Fibroblast of lung (primary cell): ENCODE data around the gene DAND5. TPM values are rescaled to one million over a fixed set of nuclear protein-coding genes. Genes with fewer than 3 reads are reported as not detected.

Experiments used
- DNase-seq, 2 donors: peaks; one replicate each; pipeline versions ENCODE4 v3.0.0 to v3.0.0-alpha.2; 2010; ENCODE audit warnings: low read depth in 2 of 2
- H2AFZ ChIP-seq: 2 replicates; pipeline ENCODE4 v1.5.1; 2012; ENCODE audit warnings: low read length, control low read depth, inconsistent platforms
- H3K27ac ChIP-seq: 2 replicates; pipeline ENCODE4 v1.5.1; 2011; ENCODE audit warnings: low read length, control low read depth; ENCODE audit not compliant: insufficient read depth
- H3K27me3 ChIP-seq: 2 replicates; pipeline ENCODE4 v1.5.1; 2011; ENCODE audit warnings: mild to moderate bottlenecking, low read length; ENCODE audit not compliant: control insufficient read depth, insufficient read depth
- H3K36me3 ChIP-seq: 2 replicates; pipeline ENCODE4 v1.5.1; 2011; ENCODE audit warnings: low read length; ENCODE audit not compliant: control insufficient read depth, insufficient read depth
- H3K4me1 ChIP-seq: 2 replicates; pipeline ENCODE4 v1.5.1; 2011; ENCODE audit warnings: low read length; ENCODE audit not compliant: control insufficient read depth, insufficient read depth; ENCODE audit errors: extremely low read depth
- H3K4me2 ChIP-seq: 2 replicates; pipeline ENCODE4 v1.5.1; 2011; ENCODE audit warnings: low read length, control low read depth; ENCODE audit not compliant: insufficient read depth; ENCODE audit errors: extremely low read depth
- H3K4me3 ChIP-seq, 4 experiments: fragments of 200-600 bp in 1 of 4; sonication (generic) in 1 of 4; replicated peaks in 1 of 4; 2 replicates each; pipeline ENCODE4 v1.5.1; 2011 to 2016; ENCODE audit warnings: low read length in 4 of 4, low read depth in 3 of 4, mild to moderate bottlenecking in 3 of 4, control low read depth in 2 of 4, inconsistent platforms in 1 of 4, mixed read lengths in 1 of 4; ENCODE audit not compliant: insufficient read depth in 1 of 4; ENCODE audit errors: control extremely low read depth in 1 of 4
- H3K79me2 ChIP-seq: 2 replicates; pipeline ENCODE4 v1.5.1; 2012; ENCODE audit warnings: mild to moderate bottlenecking, low read length, inconsistent platforms; ENCODE audit not compliant: control insufficient read depth, insufficient read depth
- H3K9ac ChIP-seq: 2 replicates; pipeline ENCODE4 v1.5.1; 2011; ENCODE audit warnings: mild to moderate bottlenecking, low read length, control low read depth; ENCODE audit not compliant: insufficient read depth
- H3K9me3 ChIP-seq: 2 replicates; pipeline ENCODE4 v1.5.1; 2012; ENCODE audit warnings: low read depth, low read length; ENCODE audit not compliant: control insufficient read depth, insufficient read depth
- H4K20me1 ChIP-seq: 2 replicates; pipeline ENCODE4 v1.5.1; 2011; ENCODE audit warnings: low read length; ENCODE audit not compliant: control insufficient read depth, insufficient read depth; ENCODE audit errors: extremely low read depth
- EZH2 ChIP-seq: IDR thresholded peaks from 2 replicates; pipeline ENCODE4 v1.5.1; 2012; ENCODE audit warnings: low read length, control low read depth, mild to moderate bottlenecking; ENCODE audit errors: missing control alignments
- polyA plus RNA-seq, 2 donors: library from polyadenylated mRNA; depleted of rRNA in 1 of 2; stranded (reverse) in 1 of 2; unstranded in 1 of 2; fragments of >200 nt; gene quantifications; 2 replicates each; pipeline ENCODE4 v1.2.1, GENCODE V29; 2011 to 2012; ENCODE audit warnings: missing spikeins in 1 of 2
- total RNA-seq: library from RNA; depleted of rRNA; stranded (reverse); fragments of >200 nt; gene quantifications from 2 replicates; pipeline ENCODE4 v1.2.1, GENCODE V29; 2014
- TF ChIP-seq, protein P1 (sequence below), 2 donors: IDR thresholded peaks in 1 of 2; conservative IDR thresholded peaks in 1 of 2; 1 replicate in 1 of 2; 2 replicates in 1 of 2; pipeline ENCODE4 v1.5.1; 2011 to 2012; ENCODE audit warnings: low read length in 2 of 2, control low read depth in 1 of 2, inconsistent platforms in 1 of 2, low read depth in 1 of 2, mild to moderate bottlenecking in 1 of 2

DAND5 gene
- total and polyA plus RNA-seq, 2 donors (not counting 1 experiment from before 2014, with no cell fraction given), result 0.03 TPM; not detected in 1

DNA sequence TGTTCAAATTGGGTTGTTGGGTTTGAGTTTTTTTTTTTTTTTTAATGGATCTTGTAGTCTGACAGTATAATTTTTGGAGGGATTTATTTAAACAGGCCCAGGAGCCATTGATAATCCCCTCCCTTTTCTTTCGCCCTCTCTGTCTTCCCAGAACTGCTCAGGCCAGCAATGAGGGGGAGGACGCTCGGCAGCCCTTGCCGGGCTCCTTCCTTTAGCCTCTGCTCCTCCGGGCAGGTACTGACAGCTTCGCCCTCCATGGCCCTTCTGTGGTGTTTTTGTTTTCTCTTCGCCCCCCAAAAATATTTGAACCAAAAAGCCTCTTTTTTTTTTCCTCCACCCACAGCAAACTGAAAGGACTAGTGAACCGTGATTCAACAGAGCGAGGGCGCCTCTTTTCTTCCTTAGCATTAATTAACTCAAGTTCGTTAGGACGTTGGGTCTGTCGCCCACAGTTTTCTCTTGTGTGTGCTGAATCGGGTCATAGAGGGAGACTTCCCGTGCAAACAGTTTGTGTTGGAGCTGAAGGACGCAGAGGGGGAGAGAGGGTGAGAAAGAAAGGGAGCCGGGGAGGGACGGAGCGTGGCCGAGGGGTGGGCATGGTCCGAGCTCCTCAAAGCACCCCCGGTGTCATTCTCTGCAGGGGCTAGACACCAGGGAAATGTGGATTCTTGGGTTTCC, 47.4 kb downstream of the DAND5 start:
- H3K9ac ChIP-seq, result peak overlapping the region; percentile 13
- H2AFZ ChIP-seq, result no peak overlapping the region
- H3K9me3 ChIP-seq, result no peaks in the 10 kb centered on the region
- peak overlapping the region; percentile 98 for H3K4me2 ChIP-seq
- H4K20me1 ChIP-seq, result no peaks in the 10 kb centered on the region
- peak overlapping the region; percentile 13 to 53 (median 30) for H3K4me3 ChIP-seq
- no peak for DNase-seq
- H3K36me3 ChIP-seq, result peaks cover 4% of the 10 kb centered on the region
- H3K27me3 ChIP-seq, result no peaks in the 10 kb centered on the region
- H3K4me1 ChIP-seq, result peaks cover 37% of the 10 kb centered on the region
- TF ChIP-seq, protein P1, sequence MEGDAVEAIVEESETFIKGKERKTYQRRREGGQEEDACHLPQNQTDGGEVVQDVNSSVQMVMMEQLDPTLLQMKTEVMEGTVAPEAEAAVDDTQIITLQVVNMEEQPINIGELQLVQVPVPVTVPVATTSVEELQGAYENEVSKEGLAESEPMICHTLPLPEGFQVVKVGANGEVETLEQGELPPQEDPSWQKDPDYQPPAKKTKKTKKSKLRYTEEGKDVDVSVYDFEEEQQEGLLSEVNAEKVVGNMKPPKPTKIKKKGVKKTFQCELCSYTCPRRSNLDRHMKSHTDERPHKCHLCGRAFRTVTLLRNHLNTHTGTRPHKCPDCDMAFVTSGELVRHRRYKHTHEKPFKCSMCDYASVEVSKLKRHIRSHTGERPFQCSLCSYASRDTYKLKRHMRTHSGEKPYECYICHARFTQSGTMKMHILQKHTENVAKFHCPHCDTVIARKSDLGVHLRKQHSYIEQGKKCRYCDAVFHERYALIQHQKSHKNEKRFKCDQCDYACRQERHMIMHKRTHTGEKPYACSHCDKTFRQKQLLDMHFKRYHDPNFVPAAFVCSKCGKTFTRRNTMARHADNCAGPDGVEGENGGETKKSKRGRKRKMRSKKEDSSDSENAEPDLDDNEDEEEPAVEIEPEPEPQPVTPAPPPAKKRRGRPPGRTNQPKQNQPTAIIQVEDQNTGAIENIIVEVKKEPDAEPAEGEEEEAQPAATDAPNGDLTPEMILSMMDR (conservative IDR thresholded peaks at IDR 0.05 in 1 of 2, IDR thresholded peaks at IDR 0.05 in 1 of 2; ENCODE audit: low read depth in 1 of 2, low read length in 2 of 2), result no peak
- TF ChIP-seq EZH2, result no peak
- peaks cover 96% of the 10 kb centered on the region for H3K79me2 ChIP-seq
- H3K27ac ChIP-seq, result peak overlapping the region; percentile 86

DNA sequence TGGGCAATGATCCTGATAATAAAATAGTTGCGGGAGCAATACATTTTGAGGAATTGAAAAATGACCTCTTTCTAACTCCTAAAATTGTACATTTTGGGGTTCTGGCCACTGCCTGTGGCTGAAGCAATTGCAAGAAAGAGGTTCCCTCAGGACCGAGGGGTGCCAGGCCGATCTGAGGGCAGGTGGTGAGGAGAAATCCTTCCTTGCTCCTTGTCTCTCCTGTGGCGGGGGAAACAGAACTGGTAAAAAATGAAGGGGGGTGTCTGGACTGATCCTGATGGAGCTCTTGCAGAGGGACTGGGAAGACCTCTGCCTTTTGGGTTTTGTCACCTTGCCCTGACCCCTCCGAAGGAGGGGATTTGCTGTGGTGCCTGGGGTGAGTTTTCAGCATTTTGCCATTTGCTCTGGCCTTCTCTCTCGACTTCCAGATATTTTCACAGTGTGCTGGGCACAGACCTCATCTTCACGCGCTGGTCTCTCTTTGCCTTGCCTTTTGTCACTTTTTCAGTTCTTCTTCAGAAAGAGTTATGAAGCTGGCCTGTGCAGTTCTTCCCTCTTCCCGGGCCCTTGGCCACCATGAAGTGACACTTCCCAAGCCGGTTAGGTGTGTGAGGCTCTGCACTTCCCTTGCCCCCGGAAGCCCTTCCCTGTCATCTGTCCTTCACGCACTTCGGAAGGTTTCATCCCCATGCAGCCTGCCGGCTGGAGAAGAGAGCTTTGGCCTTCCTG, 48.1 kb downstream of the DAND5 start:
- H3K4me2 ChIP-seq, result peak overlapping the region; percentile 98
- H3K79me2 ChIP-seq, result peaks cover 94% of the 10 kb centered on the region
- peak in 1 of 2 donors; percentile 16 for DNase-seq
- no peaks in the 10 kb centered on the region for H3K36me3 ChIP-seq
- no peaks in the 10 kb centered on the region for H3K9me3 ChIP-seq
- no peak overlapping the region for H2AFZ ChIP-seq
- no peak overlapping the region for H3K9ac ChIP-seq
- H3K4me1 ChIP-seq, result peaks cover 38% of the 10 kb centered on the region
- peak overlapping the region; percentile 5 to 53 (median 30) for H3K4me3 ChIP-seq
- no peaks in the 10 kb centered on the region for H4K20me1 ChIP-seq
- no peak for TF ChIP-seq EZH2
- H3K27me3 ChIP-seq, result no peaks in the 10 kb centered on the region
- H3K27ac ChIP-seq, result peak overlapping the region; percentile 86

DNA sequence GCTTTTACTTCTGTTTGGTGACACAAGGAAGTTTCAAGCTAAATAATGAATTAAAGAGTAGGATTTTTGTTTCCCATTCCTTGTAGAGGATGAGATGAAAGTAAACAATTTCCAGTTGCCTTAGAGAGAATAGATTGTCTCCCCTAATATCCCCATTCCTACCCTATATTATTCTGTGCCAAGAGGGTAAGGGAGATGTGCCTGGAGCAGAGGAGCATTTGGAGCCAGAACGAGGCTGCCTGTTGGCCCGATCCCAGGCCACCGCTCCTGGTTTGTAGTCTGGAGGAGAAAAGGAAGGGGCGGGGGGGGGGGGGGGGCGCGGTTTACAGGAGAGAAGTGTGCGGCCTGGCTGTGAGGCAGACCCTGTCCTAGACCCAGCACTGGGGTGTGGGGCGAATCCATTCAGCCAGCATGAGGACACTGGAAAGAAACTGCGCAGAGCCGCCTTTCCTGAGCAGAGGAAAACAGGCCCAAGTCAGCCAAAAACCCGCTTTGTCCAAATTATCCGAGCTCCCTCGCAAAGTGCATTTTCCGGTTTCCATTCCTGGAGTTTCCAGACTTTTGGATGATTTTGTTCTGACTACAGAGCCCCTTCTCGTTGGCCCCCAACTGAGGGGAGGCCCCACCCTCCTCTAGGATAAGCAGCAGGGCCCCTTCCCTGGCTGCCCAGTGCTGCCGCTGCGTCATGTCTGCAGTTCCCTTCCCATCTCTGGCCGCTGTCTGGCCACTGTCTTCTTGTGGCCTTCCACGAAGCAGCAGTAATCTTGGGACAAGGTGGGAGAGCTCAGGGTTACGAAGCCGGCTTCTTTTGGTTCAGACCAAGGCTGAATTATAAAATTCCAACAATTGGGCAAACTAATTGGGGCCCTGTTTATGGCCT, 48.9 kb downstream of the DAND5 start:
- DNase-seq, result peak; percentile 60 to 80
- Histone ChIP-seq H3K4me2 (peak overlapping the region; percentile 98), H3K36me3 (no peaks in the 10 kb centered on the region), H3K79me2 (peaks cover 88% of the 10 kb centered on the region), H2AFZ (no peak overlapping the region), H4K20me1 (no peaks in the 10 kb centered on the region), H3K4me3 (peak overlapping the region; percentile 1 to 53 (median 22)), H3K27ac (peak overlapping the region; percentile 86), H3K9ac (peak overlapping the region; percentile 25), H3K9me3 (no peaks in the 10 kb centered on the region), H3K4me1 (peaks cover 36% of the 10 kb centered on the region), H3K27me3 (no peaks in the 10 kb centered on the region)
- TF ChIP-seq, protein P1 (conservative IDR thresholded peaks at IDR 0.05 in 1 of 2, IDR thresholded peaks at IDR 0.05 in 1 of 2; ENCODE audit: low read depth in 1 of 2, low read length in 2 of 2), result no peak
- TF ChIP-seq EZH2, result no peak
